B cell (primary cell): ENCODE results near the gene DCDC2B.

Experiments used
- EZH2 ChIP-seq: IDR thresholded peaks from 2 replicates; pipeline ENCODE4 v1.6.1; 2012; ENCODE audit warnings: borderline replicate concordance, low read depth, mild to moderate bottlenecking, moderate library complexity, low read length; ENCODE audit not compliant: insufficient read depth, poor library complexity, severe bottlenecking
- TF ChIP-seq, protein P1 (sequence below): fragments of 200-600 bp; IDR thresholded peaks from one replicate; pipeline ENCODE4 v1.8.0; 2022; ENCODE audit warnings: antibody characterized with exemption, mild to moderate bottlenecking

DNA sequence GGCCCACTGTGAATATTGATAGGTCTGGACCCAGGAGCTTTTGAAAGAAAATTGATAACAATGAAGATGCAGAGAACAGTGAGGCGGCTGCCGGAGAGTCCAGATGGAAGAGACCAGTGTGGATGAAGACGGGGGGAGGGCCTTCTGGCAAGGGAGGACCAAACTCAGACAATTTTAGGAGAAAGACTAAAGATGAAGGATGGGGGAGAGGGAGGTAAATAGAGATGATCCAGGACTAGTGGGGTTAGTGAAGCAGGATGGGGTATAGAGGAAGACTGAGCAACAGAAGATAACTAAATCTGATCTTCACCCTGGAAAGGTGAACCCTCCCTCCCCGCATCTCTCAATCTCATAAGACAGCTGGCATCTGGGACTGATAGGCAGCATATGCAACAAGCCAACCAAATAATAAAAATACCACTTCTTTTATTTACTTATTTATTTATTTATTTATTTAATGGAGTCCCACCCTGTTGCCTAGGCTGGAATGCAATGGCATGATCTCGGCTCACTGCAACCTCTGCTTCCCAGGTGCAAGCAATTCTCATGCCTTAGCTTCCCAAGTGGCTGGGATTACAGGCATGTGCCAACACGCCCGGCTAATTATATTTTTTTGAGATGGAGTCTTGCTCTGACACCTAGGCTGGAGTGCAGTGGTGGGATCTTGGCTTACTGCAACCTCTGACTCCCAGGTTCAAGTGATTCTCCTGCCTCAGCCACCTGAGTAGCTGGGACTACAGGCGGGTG is 23.8 kb downstream of the DCDC2B start:
- TF ChIP-seq, protein P1, sequence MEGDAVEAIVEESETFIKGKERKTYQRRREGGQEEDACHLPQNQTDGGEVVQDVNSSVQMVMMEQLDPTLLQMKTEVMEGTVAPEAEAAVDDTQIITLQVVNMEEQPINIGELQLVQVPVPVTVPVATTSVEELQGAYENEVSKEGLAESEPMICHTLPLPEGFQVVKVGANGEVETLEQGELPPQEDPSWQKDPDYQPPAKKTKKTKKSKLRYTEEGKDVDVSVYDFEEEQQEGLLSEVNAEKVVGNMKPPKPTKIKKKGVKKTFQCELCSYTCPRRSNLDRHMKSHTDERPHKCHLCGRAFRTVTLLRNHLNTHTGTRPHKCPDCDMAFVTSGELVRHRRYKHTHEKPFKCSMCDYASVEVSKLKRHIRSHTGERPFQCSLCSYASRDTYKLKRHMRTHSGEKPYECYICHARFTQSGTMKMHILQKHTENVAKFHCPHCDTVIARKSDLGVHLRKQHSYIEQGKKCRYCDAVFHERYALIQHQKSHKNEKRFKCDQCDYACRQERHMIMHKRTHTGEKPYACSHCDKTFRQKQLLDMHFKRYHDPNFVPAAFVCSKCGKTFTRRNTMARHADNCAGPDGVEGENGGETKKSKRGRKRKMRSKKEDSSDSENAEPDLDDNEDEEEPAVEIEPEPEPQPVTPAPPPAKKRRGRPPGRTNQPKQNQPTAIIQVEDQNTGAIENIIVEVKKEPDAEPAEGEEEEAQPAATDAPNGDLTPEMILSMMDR: no peak
- no peak for TF ChIP-seq EZH2
